C4-2B (cell line): ENCODE results near the gene UPF3B.

Experiments
- ZFX ChIP-seq: fragments of 450-650 bp; IDR thresholded peaks from 2 replicates; pipeline ENCODE4 v1.6.1; 2017
- TF ChIP-seq, protein P1 (sequence below): fragments of 450-650 bp; conservative IDR thresholded peaks from 2 replicates; pipeline ENCODE4 v1.5.1; 2017; ENCODE audit warnings: mild to moderate bottlenecking

- TF ChIP-seq, protein P1, sequence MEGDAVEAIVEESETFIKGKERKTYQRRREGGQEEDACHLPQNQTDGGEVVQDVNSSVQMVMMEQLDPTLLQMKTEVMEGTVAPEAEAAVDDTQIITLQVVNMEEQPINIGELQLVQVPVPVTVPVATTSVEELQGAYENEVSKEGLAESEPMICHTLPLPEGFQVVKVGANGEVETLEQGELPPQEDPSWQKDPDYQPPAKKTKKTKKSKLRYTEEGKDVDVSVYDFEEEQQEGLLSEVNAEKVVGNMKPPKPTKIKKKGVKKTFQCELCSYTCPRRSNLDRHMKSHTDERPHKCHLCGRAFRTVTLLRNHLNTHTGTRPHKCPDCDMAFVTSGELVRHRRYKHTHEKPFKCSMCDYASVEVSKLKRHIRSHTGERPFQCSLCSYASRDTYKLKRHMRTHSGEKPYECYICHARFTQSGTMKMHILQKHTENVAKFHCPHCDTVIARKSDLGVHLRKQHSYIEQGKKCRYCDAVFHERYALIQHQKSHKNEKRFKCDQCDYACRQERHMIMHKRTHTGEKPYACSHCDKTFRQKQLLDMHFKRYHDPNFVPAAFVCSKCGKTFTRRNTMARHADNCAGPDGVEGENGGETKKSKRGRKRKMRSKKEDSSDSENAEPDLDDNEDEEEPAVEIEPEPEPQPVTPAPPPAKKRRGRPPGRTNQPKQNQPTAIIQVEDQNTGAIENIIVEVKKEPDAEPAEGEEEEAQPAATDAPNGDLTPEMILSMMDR = no peak
- no peak for TF ChIP-seq ZFX
These were observed 35.6 kb downstream of the UPF3B start for GRCh38 chrX:119817130-119817690.
